Activated CD4-positive, alpha-beta memory T cell treated with anti-CD3 and anti-CD28 coated beads for 36 hours (primary cell): Measurements from ENCODE around the gene SLFN13. TPM values are rescaled to one million over a fixed set of nuclear protein-coding genes. Genes with fewer than 3 reads are reported as not detected.

Experiments
- CTCF ChIA-PET: fragments of 350-600 bp; sonication (Branson Sonifier 250); formaldehyde crosslinking; loops from one replicate; lab custom pipeline; 2021; ENCODE audit warnings: antibody characterized with exemption, inconsistent platforms; lab: Charles Lee
- POLR2A ChIA-PET: fragments of 350-600 bp; sonication (Branson Sonifier 250); formaldehyde crosslinking; loops from one replicate; lab custom pipeline; 2021; ENCODE audit warnings: antibody characterized with exemption; lab: Charles Lee
- DNase-seq: peaks from one replicate; pipeline ENCODE4 v3.0.0-alpha.2; 2020
- H3K27ac Mint-ChIP-seq: one replicate; pipeline ENCODE4 v1.8.0; 2021; ENCODE audit warnings: mixed read lengths
- H3K27me3 Mint-ChIP-seq: one replicate; pipeline ENCODE4 v1.8.0; 2021; ENCODE audit warnings: mixed read lengths
- H3K36me3 Mint-ChIP-seq: one replicate; pipeline ENCODE4 v1.8.0; 2021; ENCODE audit warnings: mixed read lengths
- H3K4me1 Mint-ChIP-seq: one replicate; pipeline ENCODE4 v1.8.0; 2021; ENCODE audit warnings: low read depth, mixed read lengths
- H3K4me3 Mint-ChIP-seq: one replicate; pipeline ENCODE4 v1.8.0; 2021; ENCODE audit warnings: mild to moderate bottlenecking, mixed read lengths
- H3K9me3 Mint-ChIP-seq: one replicate; pipeline ENCODE4 v1.8.0; 2021; ENCODE audit warnings: mixed read lengths
- intact Hi-C: fragments of 100-400 bp; cut with micrococcal nuclease; formaldehyde crosslinking; loops from one replicate; pipeline ENCODE4 v1.15.1; 2023
- total RNA-seq, 2 experiments: library from RNA; stranded (reverse); gene quantifications; one replicate each; pipeline ENCODE4 v1.2.3, GENCODE V29; 2021

The SLFN13 gene
- total RNA-seq, 2 experiments from 2014 or later = 46.0 to 48.7 TPM

- intact Hi-C loops = no loop called here
Observed at GRCh38 chr17:35390663-35391062, 57.9 kb downstream of the SLFN13 start.

GRCh38 chr17:35390156-35390555 is 58.4 kb downstream of the SLFN13 start:
- ChIA-PET CTCF (interaction anchor here (0.6 kb wide), 1 partner anchor 46 kb away, joined by 3 read pairs; no protein-coding TSS in a partner anchor), POLR2A (no interaction called here)
- Mint-ChIP-seq H3K4me1 (no peaks in the 10 kb centered on the region), H3K4me3 (no peak overlapping the region), H3K27ac (no peak overlapping the region), H3K36me3 (no peaks in the 10 kb centered on the region), H3K9me3 (no peaks in the 10 kb centered on the region), H3K27me3 (no peaks in the 10 kb centered on the region)
- DNase-seq = no peak
- intact Hi-C loops = no loop called here

More at GRCh38 chr17:35390663-35391062, 57.9 kb downstream of the SLFN13 start:
- Mint-ChIP-seq H3K4me3 (no peak overlapping the region), H3K9me3 (peaks cover 1% of the 10 kb centered on the region), H3K36me3 (no peaks in the 10 kb centered on the region), H3K27me3 (no peaks in the 10 kb centered on the region), H3K27ac (no peak overlapping the region), H3K4me1 (no peaks in the 10 kb centered on the region)
- CTCF ChIA-PET = no interaction called here
- POLR2A ChIA-PET = no interaction called here
- no peak for DNase-seq

GRCh38 chr17:35387496-35387895 is 61.1 kb downstream of the SLFN13 start:
- POLR2A ChIA-PET = no interaction called here
- H3K4me1 Mint-ChIP-seq = peaks cover 8% of the 10 kb centered on the region
- H3K27ac Mint-ChIP-seq = no peak overlapping the region
- CTCF ChIA-PET = no interaction called here
- no peak for DNase-seq
- no peaks in the 10 kb centered on the region for H3K36me3 Mint-ChIP-seq
- H3K27me3 Mint-ChIP-seq = no peaks in the 10 kb centered on the region
- intact Hi-C loops = no loop called here
- H3K4me3 Mint-ChIP-seq = no peak overlapping the region
- H3K9me3 Mint-ChIP-seq = peaks cover 10% of the 10 kb centered on the region

Other genes with a start within 250 kb of the SLFN13 start
- 10 to 100 TPM; 51.2 to 52.0 TPM for gene SLFN5, start 205.7 kb downstream of the SLFN13 start, total RNA-seq
- gene SLFN11, start 75.1 kb downstream of the SLFN13 start, total RNA-seq = 10 to 100 TPM; 64.8 to 68.8 TPM
- 10 to 100 TPM in 1 of 2 experiments, 1 to 10 TPM in 1; 10.0 to 10.7 TPM for gene SLFN12, start 16.3 kb downstream of the SLFN13 start, total RNA-seq
- 10 to 100 TPM; 34.5 to 39.0 TPM for gene SLFN12L, start 88.9 kb upstream of the SLFN13 start, total RNA-seq
- not detected for gene SLFN14, start 112.1 kb upstream of the SLFN13 start, total RNA-seq
- gene PEX12, start 129.8 kb upstream of the SLFN13 start, total RNA-seq = 1 to 10 TPM; 4.9 to 6.0 TPM
- 100 to 1,000 TPM; 187 to 192 TPM for gene AP2B1, start 138.6 kb upstream of the SLFN13 start, total RNA-seq